Fibroblast of skin of right quadriceps (primary cell): ENCODE data around the gene RNF215.

ENCODE experiments used
- DNase-seq: peaks from one replicate; pipeline ENCODE4 v3.0.0-alpha.2; 2013

The RNF215 gene

GRCh38 chr22:30393885-30394284 lies 6.7 kb upstream of the RNF215 start:
- DNase-seq: no peak

- DNase-seq: no peak
Measured at GRCh38 chr22:30393322-30393680, 6.1 kb upstream of the RNF215 start.

GRCh38 chr22:30392661-30393321 lies 5.6 kb upstream of the RNF215 start:
- no peak for DNase-seq

- peak; percentile 59 for DNase-seq
Measured at GRCh38 chr22:30390974-30391691, 3.9 kb upstream of the RNF215 start.

- no peak for DNase-seq
Measured at GRCh38 chr22:30386608-30386959, 627 bp downstream of the RNF215 start.

GRCh38 chr22:30385942-30386341 lies 1.3 kb downstream of the RNF215 start:
- DNase-seq: no peak

GRCh38 chr22:30383061-30383460 lies 4.2 kb downstream of the RNF215 start:
- no peak for DNase-seq

- DNase-seq: no peak
Measured at GRCh38 chr22:30382340-30382739, 4.9 kb downstream of the RNF215 start.

GRCh38 chr22:30381264-30381663 lies 5.9 kb downstream of the RNF215 start:
- DNase-seq: no peak

GRCh38 chr22:30380011-30380410 lies 7.2 kb downstream of the RNF215 start:
- DNase-seq: no peak

- DNase-seq: no peak
Measured at GRCh38 chr22:30375312-30375849, 11.8 kb downstream of the RNF215 start.

GRCh38 chr22:30373331-30374325 lies 13.6 kb downstream of the RNF215 start:
- DNase-seq: no peak

GRCh38 chr22:30372915-30373314 lies 14.3 kb downstream of the RNF215 start:
- no peak for DNase-seq

- no peak for DNase-seq
Measured at GRCh38 chr22:30371981-30372380, 15.2 kb downstream of the RNF215 start.

- no peak for DNase-seq
Measured at GRCh38 chr22:30371321-30371720, 15.9 kb downstream of the RNF215 start.

- DNase-seq: no peak
Measured at GRCh38 chr22:30370641-30371230, 16.5 kb downstream of the RNF215 start.

GRCh38 chr22:30368420-30368819 lies 18.8 kb downstream of the RNF215 start:
- no peak for DNase-seq

- no peak for DNase-seq
Measured at GRCh38 chr22:30365891-30366290, 21.3 kb downstream of the RNF215 start.

- DNase-seq: no peak
Measured at GRCh38 chr22:30362651-30363281, 24.4 kb downstream of the RNF215 start.

GRCh38 chr22:30361916-30362650 lies 25.1 kb downstream of the RNF215 start:
- no peak for DNase-seq

GRCh38 chr22:30358541-30358940 lies 28.7 kb downstream of the RNF215 start:
- DNase-seq: no peak
